ENCODE results near the gene ARF6. TPM values are rescaled to one million over a fixed set of nuclear protein-coding genes. Genes with fewer than 3 reads are reported as not detected.

ARF6 gene
- total RNA-seq, 1 experiment from 2014 or later, result 49.2 TPM

GRCh38 chr14:49865431-49865859, 27.4 kb upstream of the ARF6 start:
- peak; percentile 75 for DNase-seq
- Histone ChIP-seq H3K14ac (ENCODE audit: insufficient read depth, low read length) (no peak overlapping the region), H4K5ac (ENCODE audit: insufficient read length, low read depth, low read length) (no peak overlapping the region), H2AFZ (ENCODE audit: low read length) (no peak overlapping the region), H4K91ac (ENCODE audit: insufficient read length, low read depth, low read length) (no peak overlapping the region), H3K79me1 (ENCODE audit: insufficient read depth, low read depth, low read length, poor library complexity, severe bottlenecking) (no peaks in the 10 kb centered on the region), H2AK5ac (ENCODE audit: insufficient read length, low read length) (no peak overlapping the region), H3K9ac (ENCODE audit: extremely low read depth, insufficient read length, low read length) (no peak overlapping the region), H3K27ac (ENCODE audit: insufficient read length, low read depth, low read length) (no peak overlapping the region), H3K18ac (ENCODE audit: insufficient read length, low read depth, low read length) (no peak overlapping the region), H3K27me3 (ENCODE audit: insufficient read depth, low read length) (no peaks in the 10 kb centered on the region), H3K79me2 (ENCODE audit: insufficient read depth, low read length) (no peaks in the 10 kb centered on the region), H2BK120ac (ENCODE audit: low read depth, low read length, poor library complexity, severe bottlenecking) (no peak overlapping the region), H3T11ph (ENCODE audit: low read length) (no peak overlapping the region), H3K4me2 (ENCODE audit: insufficient read depth, insufficient read length, low read length) (no peak overlapping the region), H2BK15ac (ENCODE audit: low read depth, low read length) (no peak overlapping the region), H3K4me1 (ENCODE audit: insufficient read depth, low read length) (no peaks in the 10 kb centered on the region; the same call in 1 of the 2 replicates), H2BK12ac (ENCODE audit: insufficient read length, low read depth, low read length) (no peak overlapping the region), H2BK5ac (ENCODE audit: insufficient read length, low read length) (no peak overlapping the region), H3K23ac (ENCODE audit: insufficient read length, low read depth, low read length) (no peak overlapping the region), H4K8ac (replicated peaks; ENCODE audit: insufficient read length, low read depth, low read length) (no peak overlapping the region), H4K20me1 (ENCODE audit: control insufficient read depth, insufficient read depth, insufficient read length) (no peaks in the 10 kb centered on the region), H3K23me2 (ENCODE audit: insufficient read length, low read depth, low read length, poor library complexity, severe bottlenecking) (peaks cover 9% of the 10 kb centered on the region), H3K56ac (ENCODE audit: insufficient read length, low read depth, low read length) (no peak overlapping the region), H3K9me3 (ENCODE audit: control insufficient read depth, low read depth, low read length) (no peaks in the 10 kb centered on the region), H3K4ac (ENCODE audit: low read depth, low read length) (no peak overlapping the region), H2BK20ac (ENCODE audit: low read depth, low read length, poor library complexity, severe bottlenecking) (no peak overlapping the region)
- Mint-ChIP-seq H3K4me3 (no peak overlapping the region), H3K4me1 (peaks cover 13 to 15% of the 10 kb centered on the region in 2 experiments), H3K9me3 (no peaks in the 10 kb centered on the region; a peak in 1 of 5 replicates), H3K27ac (no peak overlapping the region), H3K27me3 (ENCODE audit: low read depth) (peaks cover 3% of the 10 kb centered on the region; the same call in 1 of the 2 replicates), H3K36me3 (ENCODE audit: insufficient read depth in 1 of 3, low read depth in 3 of 3) (no peaks in the 10 kb centered on the region; a peak in 1 of 7 replicates)
- TF ChIP-seq, protein P1, sequence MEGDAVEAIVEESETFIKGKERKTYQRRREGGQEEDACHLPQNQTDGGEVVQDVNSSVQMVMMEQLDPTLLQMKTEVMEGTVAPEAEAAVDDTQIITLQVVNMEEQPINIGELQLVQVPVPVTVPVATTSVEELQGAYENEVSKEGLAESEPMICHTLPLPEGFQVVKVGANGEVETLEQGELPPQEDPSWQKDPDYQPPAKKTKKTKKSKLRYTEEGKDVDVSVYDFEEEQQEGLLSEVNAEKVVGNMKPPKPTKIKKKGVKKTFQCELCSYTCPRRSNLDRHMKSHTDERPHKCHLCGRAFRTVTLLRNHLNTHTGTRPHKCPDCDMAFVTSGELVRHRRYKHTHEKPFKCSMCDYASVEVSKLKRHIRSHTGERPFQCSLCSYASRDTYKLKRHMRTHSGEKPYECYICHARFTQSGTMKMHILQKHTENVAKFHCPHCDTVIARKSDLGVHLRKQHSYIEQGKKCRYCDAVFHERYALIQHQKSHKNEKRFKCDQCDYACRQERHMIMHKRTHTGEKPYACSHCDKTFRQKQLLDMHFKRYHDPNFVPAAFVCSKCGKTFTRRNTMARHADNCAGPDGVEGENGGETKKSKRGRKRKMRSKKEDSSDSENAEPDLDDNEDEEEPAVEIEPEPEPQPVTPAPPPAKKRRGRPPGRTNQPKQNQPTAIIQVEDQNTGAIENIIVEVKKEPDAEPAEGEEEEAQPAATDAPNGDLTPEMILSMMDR (conservative IDR thresholded peaks at IDR 0.05), result peak; percentile 91
- no CpG with 5 or more reads among the region's 4 CpGs for WGBS (ENCODE audit: extremely low coverage, insufficient read length, low lambda C conversion rate)
